ENCODE data around the gene DCP2.

DNA sequence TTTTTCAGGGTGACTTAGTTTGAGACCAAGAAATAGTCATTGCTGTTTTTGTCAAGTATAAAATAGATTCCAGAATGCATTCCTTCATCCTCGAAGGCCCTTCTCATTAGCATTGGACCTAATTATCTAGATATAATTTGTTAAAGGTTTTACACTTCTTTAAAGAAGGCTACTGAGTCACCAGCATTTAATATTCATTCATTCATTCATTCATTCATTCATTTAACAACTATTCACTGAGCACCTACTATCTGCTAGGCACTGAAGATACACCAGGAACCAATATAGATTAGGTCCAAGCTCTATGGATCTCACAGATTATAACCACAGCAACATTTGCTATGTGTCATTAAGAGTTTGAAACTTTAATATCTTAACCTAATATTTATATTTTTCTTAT is 43.5 kb upstream of the DCP2 start:
- TF ChIP-seq, protein P1, sequence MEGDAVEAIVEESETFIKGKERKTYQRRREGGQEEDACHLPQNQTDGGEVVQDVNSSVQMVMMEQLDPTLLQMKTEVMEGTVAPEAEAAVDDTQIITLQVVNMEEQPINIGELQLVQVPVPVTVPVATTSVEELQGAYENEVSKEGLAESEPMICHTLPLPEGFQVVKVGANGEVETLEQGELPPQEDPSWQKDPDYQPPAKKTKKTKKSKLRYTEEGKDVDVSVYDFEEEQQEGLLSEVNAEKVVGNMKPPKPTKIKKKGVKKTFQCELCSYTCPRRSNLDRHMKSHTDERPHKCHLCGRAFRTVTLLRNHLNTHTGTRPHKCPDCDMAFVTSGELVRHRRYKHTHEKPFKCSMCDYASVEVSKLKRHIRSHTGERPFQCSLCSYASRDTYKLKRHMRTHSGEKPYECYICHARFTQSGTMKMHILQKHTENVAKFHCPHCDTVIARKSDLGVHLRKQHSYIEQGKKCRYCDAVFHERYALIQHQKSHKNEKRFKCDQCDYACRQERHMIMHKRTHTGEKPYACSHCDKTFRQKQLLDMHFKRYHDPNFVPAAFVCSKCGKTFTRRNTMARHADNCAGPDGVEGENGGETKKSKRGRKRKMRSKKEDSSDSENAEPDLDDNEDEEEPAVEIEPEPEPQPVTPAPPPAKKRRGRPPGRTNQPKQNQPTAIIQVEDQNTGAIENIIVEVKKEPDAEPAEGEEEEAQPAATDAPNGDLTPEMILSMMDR (IDR thresholded peaks at IDR 0.05), result no peak
- TF ChIP-seq POLR2A (IDR thresholded peaks at IDR 0.05), result no peak

Data from lower leg skin (tissue), 3 donors.